ENCODE results near the gene RNF220.

DNA sequence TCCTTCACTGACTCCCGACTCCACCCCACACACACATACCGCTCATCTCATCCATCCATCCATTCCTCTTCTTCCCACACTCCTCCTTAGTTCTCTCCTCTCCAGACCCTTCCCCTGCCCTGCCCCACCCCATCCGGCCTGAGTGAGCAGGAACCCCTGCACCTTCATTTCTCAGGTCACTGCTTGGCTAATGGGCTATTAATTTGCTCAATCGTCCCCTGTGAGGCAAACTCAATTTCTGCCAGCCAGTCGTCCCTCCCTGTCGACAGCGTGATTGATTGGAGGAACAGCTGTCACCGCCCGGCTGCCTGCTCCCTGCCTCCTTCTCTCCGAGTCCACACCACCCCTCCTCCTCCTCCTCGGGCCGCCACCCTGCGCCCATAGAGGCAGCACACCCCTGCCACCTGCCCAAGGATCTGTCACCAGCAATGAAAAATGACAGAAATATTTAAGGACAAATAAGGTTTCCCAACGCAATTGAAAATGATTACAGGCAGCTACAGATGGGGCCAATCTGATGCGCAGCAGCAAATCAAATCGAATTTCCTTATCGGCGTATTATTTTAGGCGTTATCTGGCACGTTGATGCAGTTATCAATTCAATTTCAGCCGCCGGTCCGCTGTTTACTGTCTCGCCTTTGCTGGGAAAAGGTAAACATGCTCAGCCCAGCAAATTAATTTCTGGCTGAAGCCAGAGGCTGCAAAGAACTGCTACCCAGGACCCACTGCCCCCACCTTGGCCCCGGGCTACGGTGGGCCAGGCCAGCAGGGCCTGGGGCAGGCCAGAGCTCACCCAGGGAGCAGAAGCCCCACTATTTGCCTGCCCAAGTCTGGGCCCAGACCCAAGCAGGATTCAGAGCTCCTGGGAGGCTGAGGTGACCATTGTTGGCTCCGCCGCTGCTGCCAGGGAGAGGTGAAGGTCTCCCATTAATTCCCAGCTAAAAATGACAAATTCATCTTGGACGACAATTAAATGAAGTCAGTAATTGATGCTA lies 197.9 kb downstream of the RNF220 start:
- no peak for TF ChIP-seq GABPA (IDR thresholded peaks at IDR 0.05; ENCODE audit: low read depth)
- no peak for TF ChIP-seq POLR2AphosphoS5 (IDR thresholded peaks at IDR 0.05; ENCODE audit: low read depth, low read length)

Measured in SK-N-SH (cell line).